Astrocyte (in vitro differentiated cells and primary cell): Measurements from ENCODE around the gene CNGB1. TPM values are rescaled to one million over a fixed set of nuclear protein-coding genes. Genes with fewer than 3 reads are reported as not detected.

Source experiments
- DNase-seq: peaks from one replicate; pipeline ENCODE4 v3.0.0-alpha.2; 2010; ENCODE audit warnings: low read depth
- FAIRE-seq: peaks from 2 replicates; lab custom pipeline; 2011; peaks lifted over from hg19 to GRCh38; lab: Jason Lieb, UNC
- H2AFZ ChIP-seq: 2 replicates; pipeline ENCODE4 v1.6.0; 2012; ENCODE audit warnings: low read depth, low read length, inconsistent platforms
- H3K27ac ChIP-seq: 2 replicates; pipeline ENCODE4 v1.5.1; 2011; ENCODE audit warnings: low read depth, low read length, inconsistent platforms
- H3K27me3 ChIP-seq: 2 replicates; pipeline ENCODE4 v1.6.0; 2011; ENCODE audit warnings: low read length, inconsistent platforms; ENCODE audit not compliant: insufficient read depth
- H3K36me3 ChIP-seq: 2 replicates; pipeline ENCODE4 v1.5.1; 2011; ENCODE audit warnings: low read length, inconsistent platforms; ENCODE audit not compliant: insufficient read depth
- H3K4me1 ChIP-seq: 2 replicates; pipeline ENCODE4 v1.5.1; 2011; ENCODE audit warnings: low read length, inconsistent platforms; ENCODE audit not compliant: insufficient read depth
- H3K4me2 ChIP-seq: 2 replicates; pipeline ENCODE4 v1.6.0; 2012; ENCODE audit warnings: low read length, inconsistent platforms
- H3K4me3 ChIP-seq: 2 replicates; pipeline ENCODE4 v1.5.1; 2011; ENCODE audit warnings: low read depth, mild to moderate bottlenecking, low read length, inconsistent platforms; ENCODE audit not compliant: insufficient read depth
- H3K79me2 ChIP-seq: 2 replicates; pipeline ENCODE4 v1.6.0; 2012; ENCODE audit warnings: mild to moderate bottlenecking, low read length, inconsistent platforms; ENCODE audit not compliant: insufficient read depth
- H3K9ac ChIP-seq: 2 replicates; pipeline ENCODE4 v1.6.0; 2012; ENCODE audit warnings: mild to moderate bottlenecking, low read length, inconsistent platforms
- H3K9me3 ChIP-seq: 2 replicates; pipeline ENCODE4 v1.5.1; 2012; ENCODE audit warnings: low read depth, mild to moderate bottlenecking, low read length, inconsistent platforms; ENCODE audit not compliant: insufficient read depth
- H4K20me1 ChIP-seq: 2 replicates; pipeline ENCODE4 v1.6.0; 2012; ENCODE audit warnings: low read length, inconsistent platforms; ENCODE audit not compliant: insufficient read depth
- H3K27ac Mint-ChIP-seq: one replicate; pipeline ENCODE4 v1.8.0; 2021; ENCODE audit warnings: mild to moderate bottlenecking, mixed read lengths; ENCODE audit not compliant: unreplicated experiment
- H3K27me3 Mint-ChIP-seq: one replicate; pipeline ENCODE4 v1.8.0; 2021; ENCODE audit warnings: low read depth, mixed read lengths; ENCODE audit not compliant: unreplicated experiment
- H3K36me3 Mint-ChIP-seq: one replicate; pipeline ENCODE4 v1.8.0; 2021; ENCODE audit warnings: low read depth, mixed read lengths; ENCODE audit not compliant: unreplicated experiment
- H3K4me1 Mint-ChIP-seq: one replicate; pipeline ENCODE4 v1.8.0; 2021; ENCODE audit warnings: low read depth, mixed read lengths; ENCODE audit not compliant: unreplicated experiment
- H3K4me3 Mint-ChIP-seq: one replicate; pipeline ENCODE4 v1.8.0; 2021; ENCODE audit warnings: mild to moderate bottlenecking, moderate library complexity, mixed read lengths; ENCODE audit not compliant: unreplicated experiment
- H3K9me3 Mint-ChIP-seq: one replicate; pipeline ENCODE4 v1.8.0; 2021; ENCODE audit warnings: mild to moderate bottlenecking, mixed read lengths; ENCODE audit not compliant: unreplicated experiment
- EZH2 ChIP-seq: IDR thresholded peaks from 2 replicates; pipeline ENCODE4 v1.6.1; 2012; ENCODE audit warnings: mild to moderate bottlenecking, low read length, inconsistent platforms; ENCODE audit not compliant: insufficient read depth
- total RNA-seq: library from RNA; stranded (reverse); gene quantifications from 2 replicates; pipeline ENCODE4 v1.2.1, GENCODE V29; 2021
- TF ChIP-seq, protein P1 (sequence below): IDR thresholded peaks from 2 replicates; pipeline ENCODE4 v1.5.1; 2011; ENCODE audit warnings: low read depth, mild to moderate bottlenecking, inconsistent platforms, low read length, moderate library complexity; ENCODE audit not compliant: insufficient read depth

The CNGB1 gene
- total RNA-seq, 1 donor from 2014 or later, result not detected

DNA sequence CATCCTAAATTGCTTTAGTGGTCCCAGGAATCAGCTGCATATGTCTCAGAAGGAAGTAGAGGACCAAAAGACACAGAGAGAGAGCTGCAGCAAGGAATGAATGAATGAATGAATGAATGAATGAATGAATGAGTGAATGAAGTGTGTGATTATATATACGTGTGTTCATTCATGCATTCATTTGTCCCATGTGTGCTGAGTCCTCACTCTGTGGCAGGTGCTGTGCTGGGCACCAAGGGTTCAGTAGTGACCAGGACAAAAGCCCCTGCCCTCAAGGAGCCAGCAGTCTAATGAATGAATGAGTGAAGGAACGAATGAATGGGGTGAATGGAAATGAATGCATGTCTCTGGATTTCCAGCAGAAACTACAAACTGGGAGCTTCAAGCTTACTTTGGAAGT, 9.4 kb downstream of the CNGB1 start:
- no peaks in the 10 kb centered on the region for H4K20me1 ChIP-seq
- H3K27me3 ChIP-seq, result peaks cover 3% of the 10 kb centered on the region
- DNase-seq, result no peak
- Mint-ChIP-seq H3K4me3 (no peak overlapping the region), H3K4me1 (no peaks in the 10 kb centered on the region), H3K36me3 (no peaks in the 10 kb centered on the region), H3K9me3 (peaks cover 3% of the 10 kb centered on the region), H3K27ac (peak overlapping the region; percentile 41), H3K27me3 (peaks cover 41% of the 10 kb centered on the region)
- H3K4me3 ChIP-seq, result no peak overlapping the region
- no peak overlapping the region for H3K9ac ChIP-seq
- no peak overlapping the region for H3K4me2 ChIP-seq
- no peak for FAIRE-seq
- H3K27ac ChIP-seq, result no peak overlapping the region
- H2AFZ ChIP-seq, result no peak overlapping the region
- TF ChIP-seq, protein P1, sequence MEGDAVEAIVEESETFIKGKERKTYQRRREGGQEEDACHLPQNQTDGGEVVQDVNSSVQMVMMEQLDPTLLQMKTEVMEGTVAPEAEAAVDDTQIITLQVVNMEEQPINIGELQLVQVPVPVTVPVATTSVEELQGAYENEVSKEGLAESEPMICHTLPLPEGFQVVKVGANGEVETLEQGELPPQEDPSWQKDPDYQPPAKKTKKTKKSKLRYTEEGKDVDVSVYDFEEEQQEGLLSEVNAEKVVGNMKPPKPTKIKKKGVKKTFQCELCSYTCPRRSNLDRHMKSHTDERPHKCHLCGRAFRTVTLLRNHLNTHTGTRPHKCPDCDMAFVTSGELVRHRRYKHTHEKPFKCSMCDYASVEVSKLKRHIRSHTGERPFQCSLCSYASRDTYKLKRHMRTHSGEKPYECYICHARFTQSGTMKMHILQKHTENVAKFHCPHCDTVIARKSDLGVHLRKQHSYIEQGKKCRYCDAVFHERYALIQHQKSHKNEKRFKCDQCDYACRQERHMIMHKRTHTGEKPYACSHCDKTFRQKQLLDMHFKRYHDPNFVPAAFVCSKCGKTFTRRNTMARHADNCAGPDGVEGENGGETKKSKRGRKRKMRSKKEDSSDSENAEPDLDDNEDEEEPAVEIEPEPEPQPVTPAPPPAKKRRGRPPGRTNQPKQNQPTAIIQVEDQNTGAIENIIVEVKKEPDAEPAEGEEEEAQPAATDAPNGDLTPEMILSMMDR, result no peak
- no peak for TF ChIP-seq EZH2
- H3K4me1 ChIP-seq, result no peaks in the 10 kb centered on the region
- H3K79me2 ChIP-seq, result no peaks in the 10 kb centered on the region
- no peaks in the 10 kb centered on the region for H3K9me3 ChIP-seq
- H3K36me3 ChIP-seq, result no peaks in the 10 kb centered on the region

DNA sequence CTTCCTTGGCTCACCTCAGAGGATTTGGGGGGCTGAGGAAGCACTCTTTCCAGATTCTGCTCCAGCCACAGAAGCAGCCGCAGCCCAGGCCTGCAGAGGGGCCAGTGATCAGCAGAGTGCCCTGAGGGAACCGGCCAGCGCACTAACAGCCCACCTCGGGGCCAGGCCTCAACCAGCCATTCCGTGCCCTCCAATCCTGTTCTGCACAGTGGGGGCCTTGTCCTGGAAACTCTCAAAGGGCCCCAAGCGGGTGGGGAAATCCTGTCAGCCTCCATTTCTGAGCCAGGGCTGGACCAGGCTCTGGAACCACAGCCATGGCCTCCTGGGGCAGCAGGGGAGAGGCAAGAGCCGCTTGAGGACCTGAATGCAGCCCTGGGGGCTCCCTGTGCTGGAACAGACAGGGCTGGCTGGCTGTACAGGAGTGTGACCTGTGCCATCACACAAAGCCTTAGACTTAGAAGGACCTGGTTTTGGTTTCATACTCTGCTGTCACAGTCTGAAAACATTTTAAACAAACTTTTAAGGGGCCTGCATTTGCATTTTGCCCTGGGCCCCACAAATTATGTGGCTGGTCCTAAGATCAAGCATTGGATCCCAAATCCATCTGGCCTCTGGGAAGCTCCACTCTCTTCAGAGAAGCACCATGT, 10.0 kb downstream of the CNGB1 start:
- TF ChIP-seq, protein P1, result no peak
- no peak for TF ChIP-seq EZH2
- no peak for DNase-seq

GRCh38 chr16:57960310-57960709, 10.6 kb downstream of the CNGB1 start:
- Histone ChIP-seq H3K9ac (no peak overlapping the region), H3K4me3 (no peak overlapping the region), H3K27me3 (peaks cover 3% of the 10 kb centered on the region), H4K20me1 (no peaks in the 10 kb centered on the region), H3K4me1 (no peaks in the 10 kb centered on the region), H3K9me3 (no peaks in the 10 kb centered on the region), H2AFZ (no peak overlapping the region), H3K4me2 (no peak overlapping the region), H3K27ac (no peak overlapping the region), H3K36me3 (no peaks in the 10 kb centered on the region), H3K79me2 (no peaks in the 10 kb centered on the region)
- H3K4me3 Mint-ChIP-seq, result no peak overlapping the region
- H3K36me3 Mint-ChIP-seq, result peaks cover 1% of the 10 kb centered on the region
- no peak overlapping the region for H3K27ac Mint-ChIP-seq
- no peaks in the 10 kb centered on the region for H3K4me1 Mint-ChIP-seq
- no peak for DNase-seq
- TF ChIP-seq, protein P1, result no peak
- TF ChIP-seq EZH2, result no peak
- peaks cover 47% of the 10 kb centered on the region for H3K27me3 Mint-ChIP-seq
- H3K9me3 Mint-ChIP-seq, result peaks cover 3% of the 10 kb centered on the region
- FAIRE-seq, result no peak

More for the DNA sequence above, 10.0 kb downstream of the CNGB1 start:
- H3K4me1 Mint-ChIP-seq, result no peaks in the 10 kb centered on the region
- Histone ChIP-seq H3K79me2 (no peaks in the 10 kb centered on the region), H2AFZ (no peak overlapping the region), H3K4me2 (no peak overlapping the region), H3K4me3 (no peak overlapping the region), H3K4me1 (no peaks in the 10 kb centered on the region), H3K36me3 (no peaks in the 10 kb centered on the region), H3K27me3 (peaks cover 3% of the 10 kb centered on the region), H3K27ac (no peak overlapping the region), H3K9me3 (no peaks in the 10 kb centered on the region), H3K9ac (no peak overlapping the region), H4K20me1 (no peaks in the 10 kb centered on the region)
- H3K36me3 Mint-ChIP-seq, result no peaks in the 10 kb centered on the region
- no peak overlapping the region for H3K4me3 Mint-ChIP-seq
- no peak for FAIRE-seq
- H3K27ac Mint-ChIP-seq, result no peak overlapping the region
- peaks cover 3% of the 10 kb centered on the region for H3K9me3 Mint-ChIP-seq
- peaks cover 43% of the 10 kb centered on the region for H3K27me3 Mint-ChIP-seq
